ENCODE data around the gene CAPN1. TPM values are rescaled to one million over a fixed set of nuclear protein-coding genes. Genes with fewer than 3 reads are reported as not detected.

Gene CAPN1
- total and polyA plus RNA-seq, 2 donors (not counting 1 experiment from before 2014, with no cell fraction given): 192 to 202 TPM

DNA sequence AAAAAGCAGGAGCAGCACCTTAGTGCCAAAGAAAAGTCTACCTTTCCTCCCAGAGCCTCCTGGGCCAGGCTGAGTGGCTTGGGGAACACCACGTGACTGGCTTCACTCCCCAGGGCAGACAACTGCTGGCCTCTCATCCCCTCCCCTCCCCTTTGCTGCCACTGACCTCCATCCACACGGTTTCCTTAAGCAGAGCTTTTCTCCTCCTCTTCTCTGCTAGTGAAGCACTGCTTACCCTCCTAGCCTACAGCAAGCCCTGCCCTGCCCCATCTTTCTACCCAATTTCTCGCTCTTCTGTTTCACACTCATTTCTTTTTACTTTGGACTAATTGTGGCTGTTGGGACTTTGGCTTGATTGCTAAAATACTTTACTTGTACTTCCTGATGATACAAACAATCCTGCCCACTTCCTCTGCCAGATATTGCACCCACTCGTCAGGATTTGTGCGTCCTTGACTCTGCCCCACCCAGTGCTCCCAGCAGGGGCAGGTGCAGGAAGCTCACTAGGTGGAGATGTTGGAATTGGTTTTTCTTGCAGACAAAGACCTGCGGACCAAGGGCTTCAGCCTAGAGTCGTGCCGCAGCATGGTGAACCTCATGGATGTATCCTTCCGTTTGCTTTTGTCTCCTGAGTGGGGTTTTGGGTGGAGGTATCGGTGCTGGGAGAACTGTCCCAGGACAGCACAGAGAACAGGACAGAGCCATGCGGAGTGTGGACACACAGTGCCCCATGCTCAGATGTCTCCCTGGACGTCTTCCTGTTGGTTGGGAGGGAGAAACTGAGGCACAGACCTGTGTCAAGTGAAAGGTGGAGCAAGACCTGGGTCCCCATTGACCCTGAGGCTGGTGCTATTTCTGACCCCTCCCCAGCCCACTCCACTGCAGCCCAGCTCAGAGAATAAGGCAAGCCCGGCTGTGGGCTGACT, 27.3 kb downstream of the CAPN1 start:
- peaks cover 3% of the 10 kb centered on the region for H3K4me1 Mint-ChIP-seq

More for the DNA sequence above, 27.3 kb downstream of the CAPN1 start:
- no peak overlapping the region for H3K4me2 ChIP-seq (replicated peaks; ENCODE audit: low read depth, low read length, poor library complexity, severe bottlenecking)
- H3K27me3 ChIP-seq (replicated peaks in 1 of 4; ENCODE audit: control extremely low read depth in 1 of 4, control insufficient read depth in 3 of 4, insufficient read depth in 4 of 4, low read length in 3 of 4): no peaks in the 10 kb centered on the region
- H3K9me3 ChIP-seq (ENCODE audit: control extremely low read depth in 1 of 3, control insufficient read depth in 2 of 3, insufficient read depth in 1 of 3, low read length in 2 of 3): no peaks in the 10 kb centered on the region
- H4K20me1 ChIP-seq (ENCODE audit: control insufficient read depth, insufficient read depth, low read length, poor library complexity, severe bottlenecking): peaks cover 19% of the 10 kb centered on the region
- Mint-ChIP-seq H3K27me3 (no peaks in the 10 kb centered on the region), H3K9me3 (ENCODE audit: insufficient read depth) (no peaks in the 10 kb centered on the region), H3K27ac (no peak overlapping the region), H3K4me3 (no peak overlapping the region)
- no peak overlapping the region for H3K4me3 ChIP-seq (ENCODE audit: control extremely low read depth in 1 of 5, extremely low read depth in 1 of 5, insufficient read depth in 1 of 5, low read depth in 2 of 5, low read length in 4 of 5)
- ChIA-PET CTCF (no interaction called here), POLR2A (no interaction called here)
- no peak overlapping the region for H3K9ac ChIP-seq (ENCODE audit: low read length)
- TF ChIP-seq EZH2 (IDR thresholded peaks at IDR 0.05; ENCODE audit: borderline replicate concordance, insufficient read depth, low read depth, low read length, poor library complexity, severe bottlenecking): no peak
- no peak for TF ChIP-seq CTCF (IDR thresholded peaks at IDR 0.05)
- H3K27ac ChIP-seq (ENCODE audit: low read length in 2 of 2): no peak overlapping the region
- no peak for DNase-seq
- WGBS (ENCODE audit: insufficient coverage): 91% methylated on average over 9 of the region's 13 CpGs
- peaks cover 3 to 76% of the 10 kb centered on the region in 2 experiments for H3K36me3 ChIP-seq (replicated peaks in 1 of 2; ENCODE audit: control extremely low read depth in 1 of 2, control insufficient read depth in 1 of 2, extremely low read depth in 1 of 2, insufficient read depth in 2 of 2, low read length in 1 of 2)
- H3K4me1 ChIP-seq (ENCODE audit: control insufficient read depth in 2 of 2, insufficient read depth in 2 of 2, low read length in 2 of 2): peaks cover 8% of the 10 kb centered on the region in 2 donors
- intact Hi-C loops (cut with micrococcal nuclease): no loop called here
- H3K79me2 ChIP-seq (ENCODE audit: control insufficient read depth, insufficient read depth, low read length): peaks cover 17% of the 10 kb centered on the region
- no peak for ATAC-seq (ENCODE audit: low read depth)
- no peak overlapping the region for H2AFZ ChIP-seq (ENCODE audit: insufficient read depth, low read depth, low read length, poor library complexity, severe bottlenecking)
